Epithelial cell of proximal tubule (primary cell): ENCODE data around the gene USB1. TPM values are rescaled to one million over a fixed set of nuclear protein-coding genes. Genes with fewer than 3 reads are reported as not detected.

ENCODE experiments used
- DNase-seq: peaks from one replicate; pipeline ENCODE4 v3.0.0-alpha.2; 2011; ENCODE audit warnings: low read depth
- H3K4me3 ChIP-seq: 2 replicates; pipeline ENCODE4 v1.5.1; 2011; ENCODE audit warnings: low read depth, mild to moderate bottlenecking, low read length
- CTCF ChIP-seq: conservative IDR thresholded peaks from 2 replicates; pipeline ENCODE4 v1.5.1; 2012; ENCODE audit warnings: low read depth, mild to moderate bottlenecking, low read length
- total RNA-seq: library from RNA; depleted of rRNA; stranded (reverse); fragments of >200 nt; gene quantifications from 2 replicates; pipeline ENCODE4 v1.2.3, GENCODE V29; 2015

Gene USB1
- total RNA-seq, 1 donor from 2014 or later: 31.2 TPM

GRCh38 chr16:58019866-58020538 lies 18.8 kb downstream of the USB1 start:
- no peak for TF ChIP-seq CTCF
- no peak overlapping the region for H3K4me3 ChIP-seq
- no peak for DNase-seq

GRCh38 chr16:58020628-58021521 lies 19.7 kb downstream of the USB1 start:
- no peak for DNase-seq
- H3K4me3 ChIP-seq: no peak overlapping the region
- TF ChIP-seq CTCF: peak; percentile 83

- peak; percentile 3 for TF ChIP-seq CTCF
- no peak for DNase-seq
- no peak overlapping the region for H3K4me3 ChIP-seq
Observed at GRCh38 chr16:58021661-58022551, 20.7 kb downstream of the USB1 start.

GRCh38 chr16:58022601-58023371 lies 21.6 kb downstream of the USB1 start:
- no peak for TF ChIP-seq CTCF
- H3K4me3 ChIP-seq: peak overlapping the region; percentile 2
- no peak for DNase-seq

GRCh38 chr16:58024486-58025350 lies 23.5 kb downstream of the USB1 start:
- peak overlapping the region; percentile 90 for H3K4me3 ChIP-seq
- DNase-seq: no peak
- no peak for TF ChIP-seq CTCF
